GM23338 (cell line): ENCODE measurements around the gene GPC5.

ENCODE experiments used
- EZH2 ChIP-seq: fragments of 200-600 bp; sonication (generic); IDR thresholded peaks from one replicate; pipeline ENCODE4 v1.8.0; 2017; ENCODE audit warnings: antibody characterized with exemption, mild to moderate bottlenecking, low read depth; ENCODE audit not compliant: unreplicated experiment
- EZH2phosphoT487 ChIP-seq: fragments of 200-600 bp; sonication (generic); IDR thresholded peaks from one replicate; pipeline ENCODE4 v1.8.1; 2018; ENCODE audit warnings: antibody characterized with exemption; ENCODE audit not compliant: unreplicated experiment
- JUNB ChIP-seq: IDR thresholded peaks from one replicate; pipeline ENCODE4 v1.6.1; 2016; ENCODE audit warnings: antibody characterized with exemption; ENCODE audit not compliant: unreplicated experiment
- POLR2AphosphoS5 ChIP-seq: IDR thresholded peaks from 2 replicates; pipeline ENCODE4 v1.6.1; 2016; ENCODE audit warnings: antibody characterized with exemption, low read depth
- STAT1 ChIP-seq: IDR thresholded peaks from one replicate; pipeline ENCODE4 v1.6.1; 2016; ENCODE audit warnings: antibody characterized with exemption; ENCODE audit not compliant: unreplicated experiment
- ZNF331 ChIP-seq: fragments of 250-450 bp; sonication (Bioruptor Pico); IDR thresholded peaks from 2 replicates; pipeline ENCODE4 v1.5.0; 2020; ENCODE audit warnings: low read depth, mild to moderate bottlenecking, moderate library complexity
- TF ChIP-seq, protein P1 (sequence below), 2 experiments: fragments of 200-600 bp in 1 of 2; sonication (generic) in 1 of 2; conservative IDR thresholded peaks; 2 replicates each; pipeline versions ENCODE4 v1.5.1 to v1.6.1; 2016 to 2017; ENCODE audit warnings: antibody characterized with exemption in 2 of 2, low read depth in 2 of 2, mild to moderate bottlenecking in 2 of 2, moderate library complexity in 1 of 2
- TF ChIP-seq, protein P2 (sequence below): IDR thresholded peaks from one replicate; pipeline ENCODE4 v1.6.1; 2018; ENCODE audit warnings: antibody characterized with exemption; ENCODE audit not compliant: unreplicated experiment

DNA sequence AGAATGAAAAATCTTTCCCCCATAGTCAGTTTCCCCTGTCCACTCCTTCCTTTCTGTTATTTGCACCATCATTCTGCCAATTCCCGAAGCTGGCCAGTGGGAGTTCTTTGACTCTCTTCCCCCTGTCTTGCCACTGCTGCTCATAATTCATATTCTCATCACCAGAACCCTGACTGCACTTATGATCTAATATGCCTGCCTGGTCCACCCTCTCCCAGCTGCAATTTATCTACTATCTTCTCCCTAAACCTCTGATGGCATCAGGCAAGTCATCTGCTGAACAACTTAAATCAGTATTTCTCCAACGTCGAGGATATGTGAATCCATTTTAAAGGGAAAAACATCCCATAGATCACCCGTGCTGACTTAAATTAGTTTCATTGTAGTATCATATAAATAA is 1370.2 kb downstream of the GPC5 start:
- no peak for TF ChIP-seq POLR2AphosphoS5
- TF ChIP-seq, protein P1, sequence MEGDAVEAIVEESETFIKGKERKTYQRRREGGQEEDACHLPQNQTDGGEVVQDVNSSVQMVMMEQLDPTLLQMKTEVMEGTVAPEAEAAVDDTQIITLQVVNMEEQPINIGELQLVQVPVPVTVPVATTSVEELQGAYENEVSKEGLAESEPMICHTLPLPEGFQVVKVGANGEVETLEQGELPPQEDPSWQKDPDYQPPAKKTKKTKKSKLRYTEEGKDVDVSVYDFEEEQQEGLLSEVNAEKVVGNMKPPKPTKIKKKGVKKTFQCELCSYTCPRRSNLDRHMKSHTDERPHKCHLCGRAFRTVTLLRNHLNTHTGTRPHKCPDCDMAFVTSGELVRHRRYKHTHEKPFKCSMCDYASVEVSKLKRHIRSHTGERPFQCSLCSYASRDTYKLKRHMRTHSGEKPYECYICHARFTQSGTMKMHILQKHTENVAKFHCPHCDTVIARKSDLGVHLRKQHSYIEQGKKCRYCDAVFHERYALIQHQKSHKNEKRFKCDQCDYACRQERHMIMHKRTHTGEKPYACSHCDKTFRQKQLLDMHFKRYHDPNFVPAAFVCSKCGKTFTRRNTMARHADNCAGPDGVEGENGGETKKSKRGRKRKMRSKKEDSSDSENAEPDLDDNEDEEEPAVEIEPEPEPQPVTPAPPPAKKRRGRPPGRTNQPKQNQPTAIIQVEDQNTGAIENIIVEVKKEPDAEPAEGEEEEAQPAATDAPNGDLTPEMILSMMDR (conservative IDR thresholded peaks at IDR 0.05; ENCODE audit: low read depth in 2 of 2), result no peak
- no peak for TF ChIP-seq JUNB
- TF ChIP-seq, protein P2, sequence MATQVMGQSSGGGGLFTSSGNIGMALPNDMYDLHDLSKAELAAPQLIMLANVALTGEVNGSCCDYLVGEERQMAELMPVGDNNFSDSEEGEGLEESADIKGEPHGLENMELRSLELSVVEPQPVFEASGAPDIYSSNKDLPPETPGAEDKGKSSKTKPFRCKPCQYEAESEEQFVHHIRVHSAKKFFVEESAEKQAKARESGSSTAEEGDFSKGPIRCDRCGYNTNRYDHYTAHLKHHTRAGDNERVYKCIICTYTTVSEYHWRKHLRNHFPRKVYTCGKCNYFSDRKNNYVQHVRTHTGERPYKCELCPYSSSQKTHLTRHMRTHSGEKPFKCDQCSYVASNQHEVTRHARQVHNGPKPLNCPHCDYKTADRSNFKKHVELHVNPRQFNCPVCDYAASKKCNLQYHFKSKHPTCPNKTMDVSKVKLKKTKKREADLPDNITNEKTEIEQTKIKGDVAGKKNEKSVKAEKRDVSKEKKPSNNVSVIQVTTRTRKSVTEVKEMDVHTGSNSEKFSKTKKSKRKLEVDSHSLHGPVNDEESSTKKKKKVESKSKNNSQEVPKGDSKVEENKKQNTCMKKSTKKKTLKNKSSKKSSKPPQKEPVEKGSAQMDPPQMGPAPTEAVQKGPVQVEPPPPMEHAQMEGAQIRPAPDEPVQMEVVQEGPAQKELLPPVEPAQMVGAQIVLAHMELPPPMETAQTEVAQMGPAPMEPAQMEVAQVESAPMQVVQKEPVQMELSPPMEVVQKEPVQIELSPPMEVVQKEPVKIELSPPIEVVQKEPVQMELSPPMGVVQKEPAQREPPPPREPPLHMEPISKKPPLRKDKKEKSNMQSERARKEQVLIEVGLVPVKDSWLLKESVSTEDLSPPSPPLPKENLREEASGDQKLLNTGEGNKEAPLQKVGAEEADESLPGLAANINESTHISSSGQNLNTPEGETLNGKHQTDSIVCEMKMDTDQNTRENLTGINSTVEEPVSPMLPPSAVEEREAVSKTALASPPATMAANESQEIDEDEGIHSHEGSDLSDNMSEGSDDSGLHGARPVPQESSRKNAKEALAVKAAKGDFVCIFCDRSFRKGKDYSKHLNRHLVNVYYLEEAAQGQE, result no peak
- TF ChIP-seq EZH2, result no peak
- no peak for TF ChIP-seq STAT1
- no peak for TF ChIP-seq EZH2phosphoT487
- TF ChIP-seq ZNF331 (CRISPR knock-in tag), result no peak
